Psoas muscle (tissue), 8 donors: ENCODE measurements around the gene IPO9. TPM values are rescaled to one million over a fixed set of nuclear protein-coding genes. Genes with fewer than 3 reads are reported as not detected.
A peak's percentile ranks its signal among the peaks of the same experiment; 100 is the strongest.

Source experiments
- ATAC-seq, 4 donors: fragments of 200-7000 bp; cut with Tn5 transposase; one replicate each; pipeline ENCODE4 v1.9.1; 2020; ENCODE audit warnings: moderate library complexity in 3 of 4, mild to moderate bottlenecking in 2 of 4
- DNase-seq, 2 donors: peaks; one replicate each; pipeline ENCODE4 v3.0.0-alpha.2; 2020
- H3K27ac ChIP-seq: fragments of 200-600 bp; one replicate; pipeline ENCODE4 v1.8.0; 2022
- H3K27me3 ChIP-seq, 3 donors: fragments of 200-600 bp in 1 of 3; one replicate each; pipeline versions ENCODE4 v1.6.1 to v1.8.0; 2013 to 2022; ENCODE audit warnings: low read length in 2 of 3, mild to moderate bottlenecking in 2 of 3, moderate library complexity in 1 of 3; ENCODE audit not compliant: insufficient read depth in 3 of 3
- H3K36me3 ChIP-seq, 2 donors: fragments of 200-600 bp in 1 of 2; one replicate each; pipeline versions ENCODE4 v1.6.1 to v1.8.0; 2013 to 2022; ENCODE audit warnings: low read depth in 1 of 2, mild to moderate bottlenecking in 1 of 2, moderate library complexity in 1 of 2; ENCODE audit not compliant: insufficient read depth in 1 of 2
- H3K4me1 ChIP-seq: fragments of 200-600 bp; one replicate; pipeline ENCODE4 v1.8.0; 2022
- H3K4me3 ChIP-seq: fragments of 200-600 bp; one replicate; pipeline ENCODE4 v1.8.0; 2022; ENCODE audit warnings: mild to moderate bottlenecking
- H3K9me3 ChIP-seq: fragments of 200-600 bp; one replicate; pipeline ENCODE4 v1.8.0; 2022
- WGBS, 3 donors: extraction: QIAGEN DNeasy Blood & Tissue Kit; methylation state at CpG; one replicate each; pipeline versions ENCODE4 v1.1.6 to v1.1.7; 2013; 5-methylcytosine and 5-hydroxymethylcytosine counted together
- intact Hi-C, 2 donors: fragments of 100-400 bp; cut with DNase I; formaldehyde crosslinking; loops; one replicate each; pipeline versions ENCODE4 v1.11.0 to v1.14.2; 2022
- polyA plus RNA-seq, 3 donors: library from polyadenylated mRNA; stranded (reverse); fragments of 200-250 nt; gene quantifications; one replicate each; pipeline ENCODE4 v1.2.3, GENCODE V29; 2013
- total RNA-seq, 4 donors: library from RNA; stranded (reverse); fragmentation: NEBNext Ultra II Directional in 2 of 4; extraction: Animal tissue kit (Norgen Biotek cat#: 25700) in 2 of 4; gene quantifications; one replicate each; pipeline versions ENCODE4 v1.2.1 to v1.2.4, GENCODE V29; 2021 to 2023
- TF ChIP-seq, protein P1 (sequence below): fragments of 200-600 bp; IDR thresholded peaks from one replicate; pipeline ENCODE4 v1.8.0; 2022; ENCODE audit warnings: antibody characterized with exemption
- donor health status: healthy with polysubstance abuse.
- donor health status: DM: no; HTN: no; CAD: no; lungs with moderate emphysema.
- donor health status: Bipolar disorder and iron deficiency.
- donor health status: healthy.
- donor health status: DM: yes; HTN: yes; CAD: no.
- donor health status: DM: no; HTN: no; CAD: no.
- donor health status: DM: no; HTN: no; CAD: no.
- donor health status: DM: yes; HTN: yes; CAD: no.

The IPO9 gene
- total and polyA plus RNA-seq, 7 donors: 6.6 to 26.9 (median 20.1) TPM

DNA sequence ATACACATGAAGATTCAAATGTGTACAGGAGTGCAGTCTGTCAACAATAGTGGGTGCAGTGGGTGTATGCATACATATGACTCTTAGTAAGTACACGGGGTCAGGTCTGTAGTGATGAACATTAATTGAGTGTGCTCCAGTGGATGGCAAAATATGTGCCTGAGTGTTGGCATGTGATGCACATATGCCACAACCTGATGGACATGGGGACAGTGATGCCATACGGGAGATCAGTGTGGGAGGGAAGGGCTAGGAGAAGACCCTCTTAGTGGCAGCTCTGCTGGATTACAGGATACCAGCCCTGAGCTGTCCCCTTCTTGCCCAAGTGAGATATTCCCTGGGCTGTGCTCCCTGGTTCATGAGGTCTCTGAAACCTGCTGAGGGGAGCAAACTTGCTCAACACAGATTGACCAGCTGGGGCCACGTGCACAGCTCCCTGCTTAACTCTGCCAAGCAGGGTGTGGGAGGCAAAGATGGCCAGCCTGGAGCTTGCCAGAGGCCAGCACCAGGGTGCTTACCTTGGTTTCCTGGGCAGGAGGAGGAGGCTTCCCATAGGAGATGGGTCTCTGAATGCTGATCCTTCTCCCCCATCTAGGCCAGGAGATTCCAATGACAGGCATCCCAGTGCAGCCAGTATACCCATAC, 62.0 kb downstream of the IPO9 start:
- TF ChIP-seq, protein P1, sequence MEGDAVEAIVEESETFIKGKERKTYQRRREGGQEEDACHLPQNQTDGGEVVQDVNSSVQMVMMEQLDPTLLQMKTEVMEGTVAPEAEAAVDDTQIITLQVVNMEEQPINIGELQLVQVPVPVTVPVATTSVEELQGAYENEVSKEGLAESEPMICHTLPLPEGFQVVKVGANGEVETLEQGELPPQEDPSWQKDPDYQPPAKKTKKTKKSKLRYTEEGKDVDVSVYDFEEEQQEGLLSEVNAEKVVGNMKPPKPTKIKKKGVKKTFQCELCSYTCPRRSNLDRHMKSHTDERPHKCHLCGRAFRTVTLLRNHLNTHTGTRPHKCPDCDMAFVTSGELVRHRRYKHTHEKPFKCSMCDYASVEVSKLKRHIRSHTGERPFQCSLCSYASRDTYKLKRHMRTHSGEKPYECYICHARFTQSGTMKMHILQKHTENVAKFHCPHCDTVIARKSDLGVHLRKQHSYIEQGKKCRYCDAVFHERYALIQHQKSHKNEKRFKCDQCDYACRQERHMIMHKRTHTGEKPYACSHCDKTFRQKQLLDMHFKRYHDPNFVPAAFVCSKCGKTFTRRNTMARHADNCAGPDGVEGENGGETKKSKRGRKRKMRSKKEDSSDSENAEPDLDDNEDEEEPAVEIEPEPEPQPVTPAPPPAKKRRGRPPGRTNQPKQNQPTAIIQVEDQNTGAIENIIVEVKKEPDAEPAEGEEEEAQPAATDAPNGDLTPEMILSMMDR: no peak
- H3K36me3 ChIP-seq: peaks cover 0 to 18% of the 10 kb centered on the region in 2 donors
- 26 to 59% (median 36%) methylated on average over 3 of the region's 3 CpGs for WGBS, 3 donors
- ATAC-seq: peak in 1 of 4 donors; percentile 21
- no peak for DNase-seq
- peaks cover 68% of the 10 kb centered on the region for H3K4me1 ChIP-seq
- peak overlapping the region; percentile 95 for H3K27ac ChIP-seq
- H3K9me3 ChIP-seq: no peaks in the 10 kb centered on the region
- peak overlapping the region; percentile 79 for H3K4me3 ChIP-seq
- intact Hi-C loops: loop anchor here in 1 of 2 donors (10.0 kb wide), 1 partner anchor 244 kb away; no protein-coding TSS in a partner anchor
- no peaks in the 10 kb centered on the region for H3K27me3 ChIP-seq

DNA sequence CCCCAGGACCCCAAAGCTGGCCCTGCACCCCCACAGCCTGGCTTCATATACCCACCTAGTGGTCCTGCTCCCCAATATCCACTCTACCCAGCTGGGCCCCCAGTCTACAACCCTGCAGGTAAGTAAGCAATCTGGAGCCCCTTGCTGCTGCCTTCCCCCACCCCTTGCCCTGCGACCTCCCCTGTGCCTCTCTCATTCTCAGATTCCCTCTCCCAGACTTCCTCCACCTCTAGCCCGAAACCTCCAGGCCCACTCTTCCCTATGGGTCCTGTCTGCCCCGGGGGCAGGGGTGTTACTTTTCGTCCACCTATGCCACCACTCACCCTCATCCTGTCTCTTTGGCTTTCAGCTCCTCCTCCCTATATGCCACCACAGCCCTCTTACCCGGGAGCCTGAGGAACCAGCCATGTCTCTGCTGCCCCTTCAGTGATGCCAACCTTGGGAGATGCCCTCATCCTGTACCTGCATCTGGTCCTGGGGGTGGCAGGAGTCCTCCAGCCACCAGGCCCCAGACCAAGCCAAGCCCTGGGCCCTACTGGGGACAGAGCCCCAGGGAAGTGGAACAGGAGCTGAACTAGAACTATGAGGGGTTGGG, 62.6 kb downstream of the IPO9 start:
- Histone ChIP-seq H3K36me3 (peaks cover 0 to 23% of the 10 kb centered on the region in 2 donors), H3K27ac (peak overlapping the region; percentile 95), H3K4me1 (peaks cover 70% of the 10 kb centered on the region), H3K9me3 (no peaks in the 10 kb centered on the region), H3K4me3 (peak overlapping the region; percentile 79), H3K27me3 (no peaks in the 10 kb centered on the region)
- ATAC-seq (no peak), DNase-seq (no peak)
- 57 to 83% (median 65%) methylated on average over 5 of the region's 5 CpGs for WGBS, 3 donors
- intact Hi-C loops: loop anchor here in 1 of 2 donors (10.0 kb wide), 1 partner anchor 243 kb away; no protein-coding TSS in a partner anchor
- TF ChIP-seq, protein P1: no peak

DNA sequence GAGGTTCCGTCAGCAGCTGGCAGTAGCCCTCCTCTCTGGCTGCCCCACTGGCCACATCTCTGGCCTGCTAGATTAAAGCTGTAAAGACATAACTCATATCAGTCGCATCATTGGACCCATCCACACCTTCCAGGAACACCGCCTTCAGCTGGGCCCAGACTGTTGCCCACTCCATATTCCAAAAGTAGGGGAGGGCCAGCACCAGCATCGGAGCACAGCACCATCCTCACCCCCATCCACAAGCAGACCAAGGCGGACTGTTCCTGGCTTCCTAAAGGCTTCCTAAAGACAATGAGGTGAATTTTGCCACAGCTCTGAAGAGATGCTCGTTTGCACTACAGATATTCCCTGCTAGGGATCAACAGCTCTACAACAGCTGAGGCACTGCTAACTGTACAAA, 63.3 kb downstream of the IPO9 start:
- intact Hi-C loops: loop anchor here in 1 of 2 donors (10.0 kb wide), 1 partner anchor 243 kb away; no protein-coding TSS in a partner anchor
- H3K9me3 ChIP-seq: no peaks in the 10 kb centered on the region
- peak overlapping the region; percentile 95 for H3K27ac ChIP-seq
- peaks cover 71% of the 10 kb centered on the region for H3K4me1 ChIP-seq
- TF ChIP-seq, protein P1: no peak
- whole genome bisulfite sequencing, 3 donors: 40 to 58% (median 46%) methylated on average over 6 of the region's 6 CpGs
- DNase-seq: no peak
- H3K27me3 ChIP-seq: no peaks in the 10 kb centered on the region
- H3K36me3 ChIP-seq: peaks cover 0 to 29% of the 10 kb centered on the region in 2 donors
- no peak overlapping the region for H3K4me3 ChIP-seq
- no peak for ATAC-seq

DNA sequence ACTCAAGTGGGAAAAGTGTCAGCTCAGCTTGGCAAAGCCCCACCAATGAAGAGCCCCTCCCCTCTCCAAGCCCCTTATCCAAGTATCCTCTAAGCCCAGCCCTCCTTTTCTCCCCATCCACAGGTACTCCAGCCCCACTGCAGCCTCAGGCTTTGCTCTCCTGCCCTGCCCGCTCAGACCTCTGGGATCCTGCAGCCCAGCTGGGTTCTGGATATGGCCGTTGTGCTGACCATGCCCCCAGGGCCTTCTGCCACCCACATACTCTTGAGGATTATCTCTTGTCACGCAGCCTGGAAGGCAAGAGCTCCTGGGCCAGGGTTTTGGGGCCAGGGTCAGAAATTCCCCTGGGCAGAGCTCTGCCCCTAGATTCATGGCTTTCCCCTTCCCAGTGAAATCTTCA, 64.5 kb downstream of the IPO9 start:
- no peak for DNase-seq
- intact Hi-C loops: loop anchor here in 1 of 2 donors (10.0 kb wide), 1 partner anchor 241 kb away; no protein-coding TSS in a partner anchor
- WGBS, 3 donors: 19 to 25% (median 24%) methylated on average over 3 of the region's 3 CpGs
- Histone ChIP-seq H3K4me3 (no peak overlapping the region), H3K4me1 (peaks cover 60% of the 10 kb centered on the region), H3K27me3 (no peaks in the 10 kb centered on the region), H3K9me3 (no peaks in the 10 kb centered on the region), H3K36me3 (peaks cover 0 to 41% of the 10 kb centered on the region in 2 donors), H3K27ac (peak overlapping the region; percentile 95)
- ATAC-seq: no peak
- TF ChIP-seq, protein P1: no peak
